SK-N-SH treated with all-trans-retinoic acid at 6 μM for 48 hours (cell line): Measurements from ENCODE around the gene SDCCAG8.

Experiments
- ATAC-seq: fragments of 200-7000 bp; cut with Tn5 transposase; 3 replicates; pipeline ENCODE4 v1.9.1; 2020; ENCODE audit warnings: mild to moderate bottlenecking, moderate library complexity
- ARNTL ChIP-seq: fragments of 450-650 bp; formaldehyde crosslinking; IDR thresholded peaks from 2 replicates; pipeline ENCODE4 v1.5.0; 2020; ENCODE audit warnings: low read depth, mild to moderate bottlenecking, moderate library complexity, borderline replicate concordance
- BACH2 ChIP-seq: fragments of 250-450 bp; sonication (Bioruptor Pico); IDR thresholded peaks from 2 replicates; pipeline ENCODE4 v1.9.0; 2021; ENCODE audit warnings: mild to moderate bottlenecking, borderline replicate concordance
- CSDC2 ChIP-seq: fragments of 250-450 bp; sonication (Bioruptor Pico); IDR thresholded peaks from 2 replicates; pipeline ENCODE4 v1.5.0; 2020; ENCODE audit warnings: mild to moderate bottlenecking, moderate library complexity
- ESRRG ChIP-seq: fragments of 250-450 bp; sonication (Bioruptor Pico); IDR thresholded peaks from 2 replicates; pipeline ENCODE4 v1.6.1; 2021; ENCODE audit warnings: mild to moderate bottlenecking
- GLIS3 ChIP-seq: fragments of 250-450 bp; sonication (Bioruptor Pico); IDR thresholded peaks from 2 replicates; pipeline ENCODE4 v1.5.0; 2020; ENCODE audit warnings: mild to moderate bottlenecking, moderate library complexity
- ISL1 ChIP-seq: fragments of 250-450 bp; sonication (Bioruptor Pico); IDR thresholded peaks from 2 replicates; pipeline ENCODE4 v2.1.2; 2022; ENCODE audit warnings: mild to moderate bottlenecking, moderate library complexity
- OSR1 ChIP-seq: fragments of 250-450 bp; sonication (Bioruptor Pico); IDR thresholded peaks from 2 replicates; pipeline ENCODE4 v1.8.0; 2022; ENCODE audit warnings: moderate library complexity, mild to moderate bottlenecking, inconsistent platforms
- PPARA ChIP-seq: fragments of 250-450 bp; sonication (Bioruptor Pico); IDR thresholded peaks from 2 replicates; pipeline ENCODE4 v1.5.0; 2020; ENCODE audit warnings: mild to moderate bottlenecking, borderline replicate concordance
- SNAI2 ChIP-seq: fragments of 250-450 bp; sonication (Bioruptor Pico); IDR thresholded peaks from 2 replicates; pipeline ENCODE4 v1.5.0; 2020; ENCODE audit warnings: mild to moderate bottlenecking, moderate library complexity
- TCF4 ChIP-seq: fragments of 250-450 bp; sonication (Bioruptor Pico); IDR thresholded peaks from 2 replicates; pipeline ENCODE4 v1.8.0; 2021; ENCODE audit warnings: mild to moderate bottlenecking, moderate library complexity, borderline replicate concordance
- TOX ChIP-seq: fragments of 250-450 bp; sonication (Bioruptor Pico); IDR thresholded peaks from 2 replicates; pipeline ENCODE4 v1.8.0; 2021; ENCODE audit warnings: mild to moderate bottlenecking, moderate library complexity, borderline replicate concordance
- ZC3H10 ChIP-seq: fragments of 250-450 bp; sonication (Bioruptor Pico); IDR thresholded peaks from 2 replicates; pipeline ENCODE4 v1.5.1; 2021; ENCODE audit warnings: mild to moderate bottlenecking, moderate library complexity
- ZFP3 ChIP-seq: fragments of 250-450 bp; sonication (Bioruptor Pico); IDR thresholded peaks from 2 replicates; pipeline ENCODE4 v1.5.0; 2020; ENCODE audit warnings: mild to moderate bottlenecking, moderate library complexity
- ZFP30 ChIP-seq: fragments of 450-650 bp; formaldehyde crosslinking; IDR thresholded peaks from 2 replicates; pipeline ENCODE4 v1.5.0; 2022; ENCODE audit warnings: mild to moderate bottlenecking, moderate library complexity
- ZNF565 ChIP-seq: fragments of 450-650 bp; formaldehyde crosslinking; conservative IDR thresholded peaks from 2 replicates; pipeline ENCODE4 v1.5.0; 2020; ENCODE audit warnings: low read depth, mild to moderate bottlenecking, moderate library complexity
- ZNF8 ChIP-seq: fragments of 450-650 bp; formaldehyde crosslinking; IDR thresholded peaks from 2 replicates; pipeline ENCODE4 v1.5.0; 2020; ENCODE audit warnings: mild to moderate bottlenecking, moderate library complexity
- TF ChIP-seq, protein P1 (sequence below): fragments of 250-450 bp; sonication (Bioruptor Pico); IDR thresholded peaks from 2 replicates; pipeline ENCODE4 v1.5.1; 2021; ENCODE audit warnings: mild to moderate bottlenecking, moderate library complexity
- TF ChIP-seq, protein P2 (sequence below): fragments of 250-450 bp; sonication (Bioruptor Pico); IDR thresholded peaks from 2 replicates; pipeline ENCODE4 v1.5.1; 2020; ENCODE audit warnings: low read depth, mild to moderate bottlenecking, moderate library complexity
- TF ChIP-seq, protein P3 (sequence below): fragments of 250-450 bp; sonication (Bioruptor Pico); IDR thresholded peaks from 2 replicates; pipeline ENCODE4 v1.8.0; 2020; ENCODE audit warnings: mild to moderate bottlenecking, moderate library complexity, borderline replicate concordance
- TF ChIP-seq, protein P4 (sequence below): fragments of 250-450 bp; sonication (Bioruptor Pico); IDR thresholded peaks from 2 replicates; pipeline ENCODE4 v1.8.0; 2021; ENCODE audit warnings: low read depth, mild to moderate bottlenecking, moderate library complexity, borderline replicate concordance

SDCCAG8 gene

DNA sequence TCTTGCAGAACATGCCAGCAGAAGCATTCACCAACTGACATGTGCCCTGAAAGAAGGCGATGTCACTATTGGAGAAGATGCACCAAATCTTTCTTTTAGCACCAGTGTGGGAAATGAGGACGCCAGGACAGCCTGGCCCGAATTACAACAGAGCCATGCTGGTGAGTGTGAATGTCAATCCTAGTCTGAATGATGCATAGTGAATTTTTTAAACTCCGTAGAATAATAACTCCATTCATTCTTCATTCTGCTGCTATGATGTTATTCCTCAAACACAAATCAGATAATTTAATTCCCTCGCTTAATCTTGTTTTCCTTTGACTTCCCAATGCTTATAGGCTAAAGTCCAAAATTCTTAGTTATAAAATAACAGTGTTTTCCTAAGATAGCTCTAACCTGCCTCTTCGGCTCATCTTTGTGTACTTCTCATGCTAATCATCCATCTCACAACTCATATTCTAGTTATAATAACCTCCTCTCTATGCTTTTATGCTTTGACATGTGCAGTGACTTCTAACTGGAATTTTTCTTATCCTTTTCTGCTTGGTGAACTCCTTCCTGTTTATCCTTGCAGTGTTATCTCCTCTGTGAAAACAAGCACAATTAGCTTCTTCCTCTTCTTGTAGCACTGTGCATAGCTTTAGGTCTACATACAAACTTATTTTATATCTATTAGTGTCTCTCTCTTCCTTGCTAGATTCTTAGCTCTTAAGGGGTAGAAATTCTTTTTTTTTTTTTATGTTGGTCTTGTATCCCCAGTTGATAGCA, 14.4 kb downstream of the SDCCAG8 start:
- TF ChIP-seq, protein P1, sequence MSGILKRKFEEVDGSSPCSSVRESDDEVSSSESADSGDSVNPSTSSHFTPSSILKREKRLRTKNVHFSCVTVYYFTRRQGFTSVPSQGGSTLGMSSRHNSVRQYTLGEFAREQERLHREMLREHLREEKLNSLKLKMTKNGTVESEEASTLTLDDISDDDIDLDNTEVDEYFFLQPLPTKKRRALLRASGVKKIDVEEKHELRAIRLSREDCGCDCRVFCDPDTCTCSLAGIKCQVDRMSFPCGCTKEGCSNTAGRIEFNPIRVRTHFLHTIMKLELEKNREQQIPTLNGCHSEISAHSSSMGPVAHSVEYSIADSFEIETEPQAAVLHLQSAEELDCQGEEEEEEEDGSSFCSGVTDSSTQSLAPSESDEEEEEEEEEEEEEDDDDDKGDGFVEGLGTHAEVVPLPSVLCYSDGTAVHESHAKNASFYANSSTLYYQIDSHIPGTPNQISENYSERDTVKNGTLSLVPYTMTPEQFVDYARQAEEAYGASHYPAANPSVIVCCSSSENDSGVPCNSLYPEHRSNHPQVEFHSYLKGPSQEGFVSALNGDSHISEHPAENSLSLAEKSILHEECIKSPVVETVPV (CRISPR knock-in tag): no peak
- TF ChIP-seq ISL1 (CRISPR knock-in tag): peak; percentile 62
- ATAC-seq: peak; percentile 3; the same call in 1 of the 3 replicates

DNA sequence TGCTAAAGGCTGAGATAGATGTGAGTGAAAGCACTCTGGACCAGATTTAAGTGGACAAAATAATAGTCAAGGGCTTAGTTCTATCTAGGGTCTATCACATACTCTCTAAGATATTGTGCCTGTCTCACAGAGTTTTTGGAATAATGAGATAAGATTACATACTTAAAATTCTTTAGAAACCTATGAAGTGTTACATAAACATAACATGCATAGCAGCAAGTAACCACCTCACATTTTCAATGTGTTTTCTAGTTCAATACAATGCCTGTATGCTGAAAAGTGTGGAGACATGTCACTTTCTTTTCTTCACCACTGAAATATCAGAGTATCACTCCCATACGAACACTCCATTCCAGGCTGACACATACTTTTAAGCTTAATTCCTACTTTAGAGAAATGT, 16.2 kb downstream of the SDCCAG8 start:
- no peak for TF ChIP-seq ZFP30
- peak; percentile 7; the same call in 1 of the 2 replicates for TF ChIP-seq ISL1 (CRISPR knock-in tag)
- no peak for ATAC-seq

DNA sequence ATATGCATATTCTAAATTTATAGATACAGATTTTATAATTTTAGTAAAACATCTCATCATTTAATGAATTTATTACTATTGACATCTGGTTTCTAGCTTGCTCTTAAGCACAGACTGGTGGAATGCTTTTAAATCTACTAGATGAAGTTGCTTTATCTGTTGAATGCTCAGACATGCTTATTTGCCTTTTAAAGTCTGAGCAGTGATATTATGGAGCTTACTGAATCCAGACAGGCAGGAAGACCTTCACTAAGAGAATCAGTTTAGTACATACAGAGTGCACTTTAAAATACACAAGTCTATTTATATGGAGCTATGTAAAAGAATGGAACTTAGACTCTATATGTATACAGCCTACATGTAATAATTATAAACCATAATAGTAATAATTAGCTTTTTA, 16.6 kb downstream of the SDCCAG8 start:
- TF ChIP-seq SNAI2 (CRISPR knock-in tag): no peak
- TF ChIP-seq TCF4: no peak
- TF ChIP-seq ISL1 (CRISPR knock-in tag): 0 out of 2 replicates have a peak, but pooled peaks have one; percentile 45
- TF ChIP-seq, all 23 proteins: peak for 1
- ATAC-seq: no peak

DNA sequence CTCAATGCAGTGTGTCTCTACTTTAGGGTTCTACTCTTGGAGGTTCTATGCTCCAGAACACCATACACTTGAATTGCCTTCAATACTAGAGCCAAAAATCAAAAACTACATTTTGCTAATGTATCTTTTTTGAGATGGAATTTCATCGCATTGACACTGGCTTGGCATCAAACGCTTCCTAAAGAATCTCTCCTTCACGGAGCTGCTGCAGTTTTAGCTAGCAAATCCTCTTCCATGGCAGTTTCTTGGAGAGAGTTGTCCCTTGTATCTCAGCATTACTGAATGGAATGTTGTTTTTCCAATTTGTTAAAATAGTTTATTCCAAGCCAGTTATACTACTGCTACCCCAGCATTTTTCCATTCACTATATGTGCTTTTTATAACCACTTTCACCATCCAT, 17.7 kb downstream of the SDCCAG8 start:
- no peak for ATAC-seq
- TF ChIP-seq TCF4: no peak
- no peak for TF ChIP-seq ZFP30
- no peak for TF ChIP-seq ZC3H10
- no peak for TF ChIP-seq TOX (CRISPR knock-in tag)
- TF ChIP-seq ZNF565 (CRISPR knock-in tag): no peak
- no peak for TF ChIP-seq PPARA (CRISPR knock-in tag)
- TF ChIP-seq CSDC2 (CRISPR knock-in tag): no peak
- TF ChIP-seq BACH2 (CRISPR knock-in tag): no peak
- no peak for TF ChIP-seq OSR1
- TF ChIP-seq, protein P2, sequence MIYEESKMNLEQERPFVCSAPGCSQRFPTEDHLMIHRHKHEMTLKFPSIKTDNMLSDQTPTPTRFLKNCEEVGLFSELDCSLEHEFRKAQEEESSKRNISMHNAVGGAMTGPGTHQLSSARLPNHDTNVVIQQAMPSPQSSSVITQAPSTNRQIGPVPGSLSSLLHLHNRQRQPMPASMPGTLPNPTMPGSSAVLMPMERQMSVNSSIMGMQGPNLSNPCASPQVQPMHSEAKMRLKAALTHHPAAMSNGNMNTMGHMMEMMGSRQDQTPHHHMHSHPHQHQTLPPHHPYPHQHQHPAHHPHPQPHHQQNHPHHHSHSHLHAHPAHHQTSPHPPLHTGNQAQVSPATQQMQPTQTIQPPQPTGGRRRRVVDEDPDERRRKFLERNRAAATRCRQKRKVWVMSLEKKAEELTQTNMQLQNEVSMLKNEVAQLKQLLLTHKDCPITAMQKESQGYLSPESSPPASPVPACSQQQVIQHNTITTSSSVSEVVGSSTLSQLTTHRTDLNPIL (CRISPR knock-in tag): no peak
- no peak for TF ChIP-seq GLIS3 (CRISPR knock-in tag)
- TF ChIP-seq, protein P3, sequence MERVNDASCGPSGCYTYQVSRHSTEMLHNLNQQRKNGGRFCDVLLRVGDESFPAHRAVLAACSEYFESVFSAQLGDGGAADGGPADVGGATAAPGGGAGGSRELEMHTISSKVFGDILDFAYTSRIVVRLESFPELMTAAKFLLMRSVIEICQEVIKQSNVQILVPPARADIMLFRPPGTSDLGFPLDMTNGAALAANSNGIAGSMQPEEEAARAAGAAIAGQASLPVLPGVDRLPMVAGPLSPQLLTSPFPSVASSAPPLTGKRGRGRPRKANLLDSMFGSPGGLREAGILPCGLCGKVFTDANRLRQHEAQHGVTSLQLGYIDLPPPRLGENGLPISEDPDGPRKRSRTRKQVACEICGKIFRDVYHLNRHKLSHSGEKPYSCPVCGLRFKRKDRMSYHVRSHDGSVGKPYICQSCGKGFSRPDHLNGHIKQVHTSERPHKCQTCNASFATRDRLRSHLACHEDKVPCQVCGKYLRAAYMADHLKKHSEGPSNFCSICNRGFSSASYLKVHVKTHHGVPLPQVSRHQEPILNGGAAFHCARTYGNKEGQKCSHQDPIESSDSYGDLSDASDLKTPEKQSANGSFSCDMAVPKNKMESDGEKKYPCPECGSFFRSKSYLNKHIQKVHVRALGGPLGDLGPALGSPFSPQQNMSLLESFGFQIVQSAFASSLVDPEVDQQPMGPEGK: no peak
- TF ChIP-seq, protein P4, sequence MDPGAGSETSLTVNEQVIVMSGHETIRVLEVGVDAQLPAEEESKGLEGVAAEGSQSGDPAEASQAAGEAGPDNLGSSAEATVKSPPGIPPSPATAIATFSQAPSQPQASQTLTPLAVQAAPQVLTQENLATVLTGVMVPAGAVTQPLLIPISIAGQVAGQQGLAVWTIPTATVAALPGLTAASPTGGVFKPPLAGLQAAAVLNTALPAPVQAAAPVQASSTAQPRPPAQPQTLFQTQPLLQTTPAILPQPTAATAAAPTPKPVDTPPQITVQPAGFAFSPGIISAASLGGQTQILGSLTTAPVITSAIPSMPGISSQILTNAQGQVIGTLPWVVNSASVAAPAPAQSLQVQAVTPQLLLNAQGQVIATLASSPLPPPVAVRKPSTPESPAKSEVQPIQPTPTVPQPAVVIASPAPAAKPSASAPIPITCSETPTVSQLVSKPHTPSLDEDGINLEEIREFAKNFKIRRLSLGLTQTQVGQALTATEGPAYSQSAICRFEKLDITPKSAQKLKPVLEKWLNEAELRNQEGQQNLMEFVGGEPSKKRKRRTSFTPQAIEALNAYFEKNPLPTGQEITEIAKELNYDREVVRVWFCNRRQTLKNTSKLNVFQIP (CRISPR knock-in tag): no peak
- TF ChIP-seq SNAI2 (CRISPR knock-in tag): no peak
- TF ChIP-seq ESRRG: no peak
- TF ChIP-seq, protein P1 (CRISPR knock-in tag): no peak
- no peak for TF ChIP-seq ZNF8 (CRISPR knock-in tag)
- TF ChIP-seq ISL1 (CRISPR knock-in tag): no peak
- TF ChIP-seq ARNTL (CRISPR knock-in tag): no peak

DNA sequence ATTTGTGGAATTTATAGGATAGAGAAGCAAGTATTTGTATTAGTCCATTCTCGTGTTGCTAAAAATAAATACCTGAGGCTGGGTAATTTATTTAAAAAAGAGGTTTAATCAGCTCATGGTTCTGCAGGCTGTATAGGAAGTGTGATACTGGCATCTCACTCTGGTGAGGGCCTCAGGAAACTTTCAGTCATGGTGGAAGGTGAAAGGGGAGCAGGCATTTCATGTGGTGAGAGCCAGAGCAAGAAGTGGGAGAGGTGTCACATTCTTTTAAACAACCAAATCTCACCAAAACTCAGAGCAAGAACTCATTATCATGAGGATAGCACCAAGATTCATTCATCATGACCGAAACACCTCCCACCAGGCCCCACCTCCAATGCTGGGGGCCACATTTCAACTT, 18.1 kb downstream of the SDCCAG8 start:
- TF ChIP-seq BACH2 (CRISPR knock-in tag): no peak
- TF ChIP-seq ISL1 (CRISPR knock-in tag): no peak
- TF ChIP-seq, protein P2 (CRISPR knock-in tag): no peak
- no peak for TF ChIP-seq ZC3H10
- TF ChIP-seq PPARA (CRISPR knock-in tag): no peak
- no peak for TF ChIP-seq TCF4
- TF ChIP-seq ZFP3 (CRISPR knock-in tag): no peak
- TF ChIP-seq TOX (CRISPR knock-in tag): no peak
- TF ChIP-seq, protein P1 (CRISPR knock-in tag): no peak
- TF ChIP-seq, protein P3: no peak
- no peak for ATAC-seq
